Putamen (tissue), 1 donor: Measurements from ENCODE around the gene MMP24OS.

ENCODE experiments used
- DNase-seq: peaks from one replicate; pipeline ENCODE4 v3.0.0-alpha.2; 2016; ENCODE audit warnings: low spot score

Gene MMP24OS

GRCh38 chr20:35251613-35251940 is 26.3 kb downstream of the MMP24OS start:
- no peak for DNase-seq

GRCh38 chr20:35248641-35249475 is 29.1 kb downstream of the MMP24OS start:
- no peak for DNase-seq

- DNase-seq, result no peak
Observed at GRCh38 chr20:35246723-35247122, 31.2 kb downstream of the MMP24OS start.

GRCh38 chr20:35243986-35244385 is 33.9 kb downstream of the MMP24OS start:
- no peak for DNase-seq

GRCh38 chr20:35243317-35243716 is 34.6 kb downstream of the MMP24OS start:
- DNase-seq, result no peak

GRCh38 chr20:35240811-35241293 is 37.1 kb downstream of the MMP24OS start:
- DNase-seq, result no peak

GRCh38 chr20:35240083-35240810 is 37.7 kb downstream of the MMP24OS start:
- no peak for DNase-seq

GRCh38 chr20:35238735-35239134 is 39.2 kb downstream of the MMP24OS start:
- DNase-seq, result no peak

- DNase-seq, result no peak
Observed at GRCh38 chr20:35238170-35238569, 39.8 kb downstream of the MMP24OS start.

GRCh38 chr20:35237486-35237885 is 40.4 kb downstream of the MMP24OS start:
- DNase-seq, result no peak

GRCh38 chr20:35235881-35236280 is 42.0 kb downstream of the MMP24OS start:
- no peak for DNase-seq

- DNase-seq, result no peak
Observed at GRCh38 chr20:35232575-35232974, 45.3 kb downstream of the MMP24OS start.

- DNase-seq, result peak; percentile 23
Observed at GRCh38 chr20:35226884-35227681, 50.8 kb downstream of the MMP24OS start.
